Measurements from ENCODE around the gene MATR3. TPM values are rescaled to one million over a fixed set of nuclear protein-coding genes. Genes with fewer than 3 reads are reported as not detected.

The MATR3 gene
- total and polyA plus RNA-seq, 4 donors = 38.4 to 111 (median 69.7) TPM

- Histone ChIP-seq H3K36me3 (ENCODE audit: control insufficient read depth in 4 of 4, insufficient read depth in 3 of 4, low read depth in 1 of 4, low read length in 3 of 4) (peaks cover 5 to 31% (median 17%) of the 10 kb centered on the region in 4 donors), H3K27ac (ENCODE audit: low read depth in 1 of 2, low read length in 2 of 2) (no peak overlapping the region), H3K4me3 (ENCODE audit: low read depth in 1 of 3, low read length in 3 of 3) (no peak overlapping the region), H3K9me3 (ENCODE audit: control insufficient read depth in 4 of 4, low read length in 3 of 4) (no peaks in the 10 kb centered on the region), H3K4me1 (ENCODE audit: control insufficient read depth in 4 of 4, insufficient read depth in 4 of 4, low read length in 3 of 4) (peaks cover 2 to 20% (median 10%) of the 10 kb centered on the region in 4 donors), H3K27me3 (ENCODE audit: control insufficient read depth in 4 of 4, insufficient read depth in 4 of 4, low read length in 3 of 4) (no peaks in the 10 kb centered on the region), H3K9ac (ENCODE audit: low read depth in 1 of 2, low read length in 2 of 2) (no peak overlapping the region)
- 88% methylated on average over 7 of the region's 7 CpGs for WGBS
- DNase-seq (ENCODE audit: low spot score) = no peak
- TF ChIP-seq ZBTB33 (IDR thresholded peaks at IDR 0.05) (no peak), REST (IDR thresholded peaks at IDR 0.05) (no peak), FOXA1 (IDR thresholded peaks at IDR 0.05) (no peak), JUND (IDR thresholded peaks at IDR 0.05) (no peak), EGR1 (IDR thresholded peaks at IDR 0.05; ENCODE audit: low read depth in 2 of 2) (no peak), TAF1 (conservative IDR thresholded peaks at IDR 0.05) (no peak), RAD21 (IDR thresholded peaks at IDR 0.05) (no peak), NR2F2 (IDR thresholded peaks at IDR 0.05) (no peak), GABPA (IDR thresholded peaks at IDR 0.05 in 1 of 2, conservative IDR thresholded peaks at IDR 0.05 in 1 of 2) (no peak), ATF3 (IDR thresholded peaks at IDR 0.05) (no peak), YY1 (IDR thresholded peaks at IDR 0.05) (no peak), MAX (IDR thresholded peaks at IDR 0.05) (no peak), HNF4A (conservative IDR thresholded peaks at IDR 0.05) (no peak), SP1 (IDR thresholded peaks at IDR 0.05) (no peak), RXRA (IDR thresholded peaks at IDR 0.05) (no peak), FOXA2 (IDR thresholded peaks at IDR 0.05) (no peak), CTCF (IDR thresholded peaks at IDR 0.05; ENCODE audit: low read depth, low read length, missing input control) (no peak)
Observed at GRCh38 chr5:139371482-139372435, 78.2 kb downstream of the MATR3 start.

Measured in liver (tissue), 9 donors.